ENCODE data around the gene CNTD1.
"Not testable (repeated sequence)": the region's sequence is repeated elsewhere in the genome, so short reads cannot be mapped to it uniquely, and the experiment has no call there.

CNTD1 gene

DNA sequence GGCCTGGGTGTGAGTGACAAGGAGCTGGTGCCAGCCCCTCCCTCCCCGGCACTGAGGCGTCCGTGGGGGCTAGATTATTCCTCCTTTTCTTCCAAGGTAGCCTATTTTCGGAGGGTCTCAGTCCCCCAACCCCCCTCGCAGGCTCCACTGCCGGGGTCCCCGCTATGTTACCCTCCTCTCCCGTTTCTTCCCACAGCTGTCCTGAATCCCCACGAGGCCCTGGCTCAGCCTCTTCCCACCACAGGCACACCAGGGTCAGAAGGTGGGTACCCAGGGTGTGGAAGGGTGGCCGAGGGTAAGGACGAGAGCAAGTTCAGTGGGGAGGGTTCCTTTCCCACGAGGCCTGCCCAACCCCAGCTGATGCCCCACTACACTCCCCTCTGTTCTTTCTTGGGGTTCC lies 37.0 kb upstream of the CNTD1 start:
- H3K9ac ChIP-seq (ENCODE audit: insufficient read length), result peak overlapping the region; percentile 47
- no peak overlapping the region for H3K27ac ChIP-seq
- peak overlapping the region; percentile 75 for H3K4me3 ChIP-seq
- no peaks in the 10 kb centered on the region for H3K9me3 ChIP-seq (ENCODE audit: low read depth, low read length)
- no peaks in the 10 kb centered on the region for H3K36me3 ChIP-seq (ENCODE audit: insufficient read depth, low read length)
- TF ChIP-seq FOXP2 (optimal IDR thresholded peaks at IDR 0.05; ENCODE audit: control extremely low read depth, extremely low read length, insufficient read depth), result no peak
- TF ChIP-seq POLR2AphosphoS5 (IDR thresholded peaks at IDR 0.05; ENCODE audit: borderline replicate concordance, low read depth, low read length), result no peak
- TF ChIP-seq EZH2 (IDR thresholded peaks at IDR 0.05), result no peak
- no peak for DNase-seq (ENCODE audit: low read depth, low spot score)

DNA sequence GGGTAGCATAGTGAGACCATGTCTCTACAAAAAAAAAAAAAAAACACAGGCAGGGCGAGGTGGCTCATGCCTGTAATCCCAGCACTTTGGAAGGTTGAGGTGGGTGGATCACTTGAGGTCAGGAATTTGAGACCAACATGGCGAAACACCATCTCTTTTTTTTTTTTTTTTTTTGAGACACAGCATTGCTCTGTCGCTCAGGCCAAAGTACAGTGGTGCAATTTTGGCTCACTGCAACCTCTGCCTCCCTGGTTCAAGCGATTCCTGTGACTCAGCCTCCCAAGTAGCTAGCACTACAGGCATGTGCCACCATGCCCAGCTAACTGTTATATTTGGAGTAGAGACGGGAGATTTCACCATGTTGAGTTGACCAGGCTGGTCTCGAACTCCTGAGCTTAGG lies 32.5 kb upstream of the CNTD1 start:
- DNase-seq (ENCODE audit: low read depth, low spot score), result no peak
- no peak overlapping the region for H3K4me3 ChIP-seq
- H3K9ac ChIP-seq (ENCODE audit: insufficient read length), result no peak overlapping the region
- no peaks in the 10 kb centered on the region for H3K36me3 ChIP-seq (ENCODE audit: insufficient read depth, low read length)
- no peak overlapping the region for H3K27ac ChIP-seq
- no peaks in the 10 kb centered on the region for H3K9me3 ChIP-seq (ENCODE audit: low read depth, low read length)
- no peak for TF ChIP-seq POLR2AphosphoS5 (IDR thresholded peaks at IDR 0.05; ENCODE audit: borderline replicate concordance, low read depth, low read length)
- TF ChIP-seq EZH2 (IDR thresholded peaks at IDR 0.05), result no peak
- TF ChIP-seq FOXP2 (optimal IDR thresholded peaks at IDR 0.05; ENCODE audit: control extremely low read depth, extremely low read length, insufficient read depth), result no peak

DNA sequence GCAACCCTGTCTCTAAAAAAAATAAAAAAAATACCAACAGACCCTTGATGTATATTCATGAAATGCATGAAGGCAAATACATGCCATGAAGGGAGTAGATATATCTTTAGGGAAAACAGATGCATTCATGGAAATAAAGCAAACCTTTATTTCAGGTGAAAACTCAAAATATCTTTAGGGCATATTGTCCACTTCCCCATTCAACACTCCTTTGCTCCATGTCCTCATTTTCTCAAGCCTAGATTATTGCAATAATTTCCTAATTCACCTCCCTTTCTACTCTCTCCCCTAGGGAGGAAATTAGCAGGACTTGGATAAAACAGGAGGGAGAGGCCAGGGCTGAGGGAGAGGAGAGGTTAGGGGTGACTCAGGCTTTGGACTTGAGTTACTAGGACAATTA lies 31.1 kb upstream of the CNTD1 start:
- TF ChIP-seq EZH2 (IDR thresholded peaks at IDR 0.05) (no peak), FOXP2 (optimal IDR thresholded peaks at IDR 0.05; ENCODE audit: control extremely low read depth, extremely low read length, insufficient read depth) (no peak)
- H3K9ac ChIP-seq (ENCODE audit: insufficient read length), result no peak overlapping the region
- no peak for DNase-seq (ENCODE audit: low read depth, low spot score)

DNA sequence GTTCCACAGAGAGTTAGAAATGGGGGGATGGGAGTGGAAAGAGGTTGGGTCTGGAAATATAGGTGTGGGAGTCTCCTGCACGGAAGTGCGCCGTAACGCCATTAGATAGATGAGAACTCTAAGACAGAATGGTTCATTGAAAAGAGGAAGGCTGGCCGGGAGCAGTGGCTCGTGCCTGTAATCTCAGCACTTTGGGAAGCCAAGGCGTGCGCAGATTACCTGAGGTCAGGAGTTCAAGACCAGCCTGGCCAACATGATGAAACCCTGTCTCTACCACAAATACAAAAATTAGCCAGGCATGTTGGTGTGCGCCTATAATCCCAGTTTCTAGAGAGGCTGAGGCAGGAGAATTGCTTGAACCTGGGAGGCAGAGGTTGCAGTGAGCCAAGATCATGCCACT lies 30.7 kb upstream of the CNTD1 start:
- not testable (repeated sequence) for DNase-seq (ENCODE audit: low read depth, low spot score); H3K9me3 ChIP-seq (ENCODE audit: low read depth, low read length); H3K27ac ChIP-seq; H3K4me3 ChIP-seq; H3K36me3 ChIP-seq (ENCODE audit: insufficient read depth, low read length); H3K9ac ChIP-seq (ENCODE audit: insufficient read length)

More for the DNA sequence above, 31.1 kb upstream of the CNTD1 start:
- Histone ChIP-seq H3K36me3 (ENCODE audit: insufficient read depth, low read length) (no peaks in the 10 kb centered on the region), H3K9me3 (ENCODE audit: low read depth, low read length) (no peaks in the 10 kb centered on the region), H3K4me3 (no peak overlapping the region), H3K27ac (no peak overlapping the region)

- not testable (repeated sequence) for H3K27ac ChIP-seq; DNase-seq (ENCODE audit: low read depth, low spot score); H3K36me3 ChIP-seq (ENCODE audit: insufficient read depth, low read length); H3K4me3 ChIP-seq; H3K9ac ChIP-seq (ENCODE audit: insufficient read length); H3K9me3 ChIP-seq (ENCODE audit: low read depth, low read length)
Observed at GRCh38 chr17:42769964-42770363, 28.7 kb upstream of the CNTD1 start.

DNA sequence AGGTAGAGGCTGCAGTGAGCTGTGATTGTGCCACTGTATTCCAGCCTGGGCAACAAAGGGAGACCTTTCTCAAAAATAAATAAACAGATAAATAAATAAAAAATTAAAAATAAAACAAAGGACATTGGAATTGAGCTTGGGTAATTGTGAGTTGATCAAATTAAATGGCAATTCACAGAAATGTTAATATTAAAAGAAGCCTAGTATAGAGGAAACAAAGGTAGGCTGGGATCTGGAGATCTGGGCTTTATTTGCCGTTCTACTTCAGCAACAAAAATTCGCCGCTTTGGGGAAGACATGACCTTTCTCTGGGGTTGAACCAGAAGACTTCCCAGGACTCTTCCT lies 25.7 kb upstream of the CNTD1 start:
- Histone ChIP-seq H3K4me3 (peak overlapping the region; percentile 93), H3K27ac (peak overlapping the region; percentile 70), H3K9me3 (ENCODE audit: low read depth, low read length) (no peaks in the 10 kb centered on the region), H3K36me3 (ENCODE audit: insufficient read depth, low read length) (peaks cover 22% of the 10 kb centered on the region), H3K9ac (ENCODE audit: insufficient read length) (peak overlapping the region; percentile 88)
- TF ChIP-seq EZH2 (IDR thresholded peaks at IDR 0.05) (no peak), FOXP2 (optimal IDR thresholded peaks at IDR 0.05; ENCODE audit: control extremely low read depth, extremely low read length, insufficient read depth) (peak; percentile 2)
- no peak for DNase-seq (ENCODE audit: low read depth, low spot score)

GRCh38 chr17:42773290-42774035 lies 25.2 kb upstream of the CNTD1 start, which contains the start of gene VPS25:
Gene VPS25 (plus strand): TSS chr17:42773449. CDS start chr17:42773476, 27 bp downstream.
- H3K9ac ChIP-seq (ENCODE audit: insufficient read length), result peak within 1 kb of the TSS; percentile 88
- H3K36me3 ChIP-seq (ENCODE audit: insufficient read depth, low read length), result peaks cover 22% of the 10 kb centered on the region
- peak within 1 kb of the TSS; percentile 70 for H3K27ac ChIP-seq
- peak within 1 kb of the TSS; percentile 93 for H3K4me3 ChIP-seq
- DNase-seq (ENCODE audit: low read depth, low spot score), result no peak
- no peak for TF ChIP-seq FOXP2 (optimal IDR thresholded peaks at IDR 0.05; ENCODE audit: control extremely low read depth, extremely low read length, insufficient read depth)
- TF ChIP-seq EZH2 (IDR thresholded peaks at IDR 0.05), result no peak
- peak; percentile 97 for TF ChIP-seq POLR2AphosphoS5 (IDR thresholded peaks at IDR 0.05; ENCODE audit: borderline replicate concordance, low read depth, low read length)
- H3K9me3 ChIP-seq (ENCODE audit: low read depth, low read length), result no peaks in the 10 kb centered on the region

DNA sequence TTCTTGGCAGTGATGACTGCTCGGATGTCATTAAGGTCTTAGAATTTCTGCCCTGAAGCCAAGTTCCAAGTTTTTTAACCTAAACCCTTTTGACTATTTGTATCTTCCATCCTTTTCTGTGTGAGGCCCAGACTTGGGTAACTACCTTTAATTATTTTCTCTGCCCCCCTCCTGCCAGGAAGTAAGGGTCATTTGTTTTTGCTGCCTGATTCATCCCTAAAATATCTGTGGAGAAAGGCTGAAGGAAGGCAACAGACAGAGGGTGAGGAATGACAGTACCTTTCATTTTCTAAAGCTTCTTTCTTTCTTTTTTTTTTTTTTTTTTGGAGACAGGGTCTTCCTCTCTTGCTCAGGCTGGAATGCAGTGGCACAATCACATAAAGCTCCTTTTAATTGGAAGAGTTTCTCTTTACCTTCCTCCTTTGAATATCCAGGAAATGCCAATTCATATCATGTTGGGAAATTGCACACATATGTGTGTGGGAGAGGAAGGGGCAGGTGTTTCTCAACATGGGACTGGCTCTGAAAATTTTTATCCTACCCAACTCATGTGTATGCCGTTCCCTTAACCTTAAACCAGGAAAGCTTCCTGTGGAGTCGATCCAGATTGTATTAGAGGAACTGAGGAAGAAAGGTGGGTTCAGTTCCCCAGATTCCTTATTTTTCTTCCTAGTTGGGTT lies 24.5 kb upstream of the CNTD1 start:
- Histone ChIP-seq H3K9me3 (ENCODE audit: low read depth, low read length) (no peaks in the 10 kb centered on the region), H3K27ac (no peak overlapping the region), H3K9ac (ENCODE audit: insufficient read length) (peak overlapping the region; percentile 88), H3K36me3 (ENCODE audit: insufficient read depth, low read length) (peaks cover 28% of the 10 kb centered on the region), H3K4me3 (peak overlapping the region; percentile 93)
- DNase-seq (ENCODE audit: low read depth, low spot score), result no peak
- no peak for TF ChIP-seq FOXP2 (optimal IDR thresholded peaks at IDR 0.05; ENCODE audit: control extremely low read depth, extremely low read length, insufficient read depth)
- TF ChIP-seq EZH2 (IDR thresholded peaks at IDR 0.05), result no peak
- TF ChIP-seq POLR2AphosphoS5 (IDR thresholded peaks at IDR 0.05; ENCODE audit: borderline replicate concordance, low read depth, low read length), result no peak

DNA sequence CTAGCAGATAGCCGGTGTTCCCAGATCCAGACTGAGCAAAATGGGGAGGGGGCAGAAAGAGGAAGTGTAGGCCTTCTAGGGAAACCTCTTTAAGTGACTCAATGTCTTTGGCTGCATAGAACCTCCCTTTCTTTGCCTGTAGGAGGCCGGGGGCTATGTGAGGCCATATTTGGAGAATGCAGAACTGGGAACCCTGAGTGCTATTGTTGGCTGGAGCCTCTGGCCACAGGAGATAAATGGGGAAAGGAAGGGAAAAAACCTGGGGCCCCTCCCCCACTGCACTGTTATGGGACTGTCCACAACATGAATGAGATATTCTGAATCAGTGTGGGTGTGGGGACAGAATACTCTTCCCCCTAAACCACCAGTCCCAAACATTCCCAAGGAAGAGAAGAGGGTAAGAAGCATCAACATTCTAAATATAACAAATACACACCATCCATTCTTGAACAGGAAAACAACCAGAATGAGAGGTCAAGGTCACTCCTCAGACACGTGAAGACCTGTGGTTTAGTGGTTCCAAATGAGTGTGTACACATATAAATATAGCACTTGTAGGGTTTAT lies 23.0 kb upstream of the CNTD1 start:
- Histone ChIP-seq H3K9ac (ENCODE audit: insufficient read length) (no peak overlapping the region), H3K4me3 (no peak overlapping the region), H3K9me3 (ENCODE audit: low read depth, low read length) (no peaks in the 10 kb centered on the region), H3K27ac (no peak overlapping the region), H3K36me3 (ENCODE audit: insufficient read depth, low read length) (peaks cover 28% of the 10 kb centered on the region)
- TF ChIP-seq FOXP2 (optimal IDR thresholded peaks at IDR 0.05; ENCODE audit: control extremely low read depth, extremely low read length, insufficient read depth) (no peak), POLR2AphosphoS5 (IDR thresholded peaks at IDR 0.05; ENCODE audit: borderline replicate concordance, low read depth, low read length) (no peak), EZH2 (IDR thresholded peaks at IDR 0.05) (no peak)
- DNase-seq (ENCODE audit: low read depth, low spot score), result no peak
